Dendritic cell treated with granulocyte-macrophage colony-stimulating factor and Interleukin-4, amounts not matched to agents 40 ng/mL and 50 ng/mL, for 4 days (primary cell): Measurements from ENCODE around the gene KLHDC4.

Experiments
- H3K27ac Mint-ChIP-seq: one replicate; pipeline ENCODE4 v1.8.0; 2022; ENCODE audit warnings: mild to moderate bottlenecking, mixed read lengths
- H3K27me3 Mint-ChIP-seq: one replicate; pipeline ENCODE4 v1.8.0; 2022; ENCODE audit warnings: mild to moderate bottlenecking, mixed read lengths
- H3K36me3 Mint-ChIP-seq: one replicate; pipeline ENCODE4 v1.8.0; 2022; ENCODE audit warnings: low read depth, mixed read lengths
- H3K4me1 Mint-ChIP-seq: one replicate; pipeline ENCODE4 v1.8.0; 2022; ENCODE audit warnings: low read depth, mixed read lengths
- H3K4me3 Mint-ChIP-seq: one replicate; pipeline ENCODE4 v1.8.0; 2022; ENCODE audit warnings: mild to moderate bottlenecking, moderate library complexity, mixed read lengths
- H3K9me3 Mint-ChIP-seq: one replicate; pipeline ENCODE4 v1.8.0; 2022; ENCODE audit warnings: mixed read lengths
- intact Hi-C: fragments of 100-400 bp; cut with micrococcal nuclease; formaldehyde crosslinking; loops from one replicate; pipeline ENCODE4 v1.15.0; 2022

Gene KLHDC4

DNA sequence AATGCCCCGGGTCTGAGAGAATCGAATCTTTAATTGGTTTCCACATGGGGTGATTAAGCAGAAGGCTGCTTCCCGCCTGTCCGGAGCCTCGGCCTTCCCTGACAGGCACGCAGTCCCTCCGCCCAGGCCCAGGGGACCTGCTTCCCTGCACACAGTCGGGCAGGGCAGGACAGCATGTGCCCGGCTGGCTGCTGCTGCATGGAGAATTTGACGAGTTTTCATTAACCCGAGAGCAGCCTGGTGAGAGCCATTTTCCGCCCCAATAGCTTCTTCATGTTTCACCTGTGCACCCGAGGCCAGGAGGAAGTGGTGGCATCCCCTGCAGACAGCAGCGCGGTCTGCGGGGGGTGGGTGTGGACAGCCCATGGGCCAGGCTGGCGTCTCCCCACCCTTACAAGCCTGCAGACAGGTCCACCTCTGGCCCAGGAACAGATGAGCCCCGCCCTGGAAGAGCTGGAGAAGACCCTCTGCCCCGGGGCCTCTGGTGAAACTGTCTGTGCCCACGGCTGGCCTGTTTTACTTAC is 67.0 kb downstream of the KLHDC4 start:
- intact Hi-C loops: no loop called here
- Mint-ChIP-seq H3K27me3 (no peaks in the 10 kb centered on the region), H3K4me3 (no peak overlapping the region), H3K9me3 (no peaks in the 10 kb centered on the region), H3K27ac (no peak overlapping the region), H3K4me1 (no peaks in the 10 kb centered on the region), H3K36me3 (peaks cover 90% of the 10 kb centered on the region)

DNA sequence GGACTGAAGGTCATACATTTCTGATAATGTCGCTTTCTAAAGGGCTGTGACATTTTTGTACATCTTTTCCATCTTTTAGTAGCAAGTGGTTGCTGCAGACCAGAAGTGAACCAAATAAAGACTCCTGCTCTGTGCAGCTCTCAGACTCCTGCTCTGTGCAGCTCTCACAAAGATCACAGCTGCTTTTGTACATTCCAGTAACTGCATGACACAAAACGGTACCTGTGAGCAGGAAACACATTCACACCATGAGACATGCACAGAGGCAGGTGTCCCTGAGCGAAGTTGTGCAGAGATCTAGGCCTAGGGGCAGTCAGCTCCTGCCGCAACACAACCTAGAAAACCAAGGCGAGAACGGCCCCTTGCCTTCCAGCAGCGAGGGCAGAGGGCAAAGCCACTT is 67.5 kb downstream of the KLHDC4 start:
- Mint-ChIP-seq H3K9me3 (no peaks in the 10 kb centered on the region), H3K4me1 (no peaks in the 10 kb centered on the region), H3K27me3 (no peaks in the 10 kb centered on the region), H3K27ac (no peak overlapping the region), H3K36me3 (peaks cover 87% of the 10 kb centered on the region), H3K4me3 (no peak overlapping the region)
- intact Hi-C loops: no loop called here

DNA sequence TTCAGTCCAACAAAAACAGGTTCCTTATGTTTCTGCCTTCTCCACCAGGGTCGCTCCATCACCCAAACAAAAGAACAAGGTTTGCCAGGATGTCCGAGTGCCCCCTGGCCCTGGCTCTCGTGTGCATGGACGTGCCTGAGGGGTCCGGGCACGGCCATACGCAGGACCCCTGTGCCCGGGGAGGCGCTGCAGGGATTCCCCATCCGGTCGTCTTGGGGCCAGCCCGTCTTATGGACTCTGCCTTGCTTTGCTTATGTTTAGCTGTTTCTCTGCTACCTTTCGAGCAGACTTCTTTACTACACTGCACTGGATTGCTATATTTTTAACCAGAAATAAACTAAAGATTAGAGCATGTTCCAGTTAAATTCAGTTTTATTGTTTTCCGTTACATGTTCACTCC is 68.0 kb downstream of the KLHDC4 start:
- no peaks in the 10 kb centered on the region for H3K27me3 Mint-ChIP-seq
- no peak overlapping the region for H3K4me3 Mint-ChIP-seq
- intact Hi-C loops: no loop called here
- peaks cover 82% of the 10 kb centered on the region for H3K36me3 Mint-ChIP-seq
- no peaks in the 10 kb centered on the region for H3K4me1 Mint-ChIP-seq
- no peak overlapping the region for H3K27ac Mint-ChIP-seq
- H3K9me3 Mint-ChIP-seq: no peaks in the 10 kb centered on the region

- Mint-ChIP-seq H3K4me1 (no peaks in the 10 kb centered on the region), H3K9me3 (no peaks in the 10 kb centered on the region), H3K27ac (no peak overlapping the region), H3K36me3 (peaks cover 77% of the 10 kb centered on the region), H3K27me3 (peaks cover 2% of the 10 kb centered on the region), H3K4me3 (no peak overlapping the region)
- intact Hi-C loops: no loop called here
These were observed 68.5 kb downstream of the KLHDC4 start for GRCh38 chr16:87697256-87697655.

- H3K36me3 Mint-ChIP-seq: peaks cover 72% of the 10 kb centered on the region
- H3K4me1 Mint-ChIP-seq: no peaks in the 10 kb centered on the region
- no peak overlapping the region for H3K27ac Mint-ChIP-seq
- intact Hi-C loops: no loop called here
- peaks cover 2% of the 10 kb centered on the region for H3K27me3 Mint-ChIP-seq
- H3K9me3 Mint-ChIP-seq: no peaks in the 10 kb centered on the region
- H3K4me3 Mint-ChIP-seq: no peak overlapping the region
These were observed 69.1 kb downstream of the KLHDC4 start for GRCh38 chr16:87696726-87697125.

GRCh38 chr16:87695534-87695933 is 70.3 kb downstream of the KLHDC4 start:
- Mint-ChIP-seq H3K4me3 (no peak overlapping the region), H3K27me3 (peaks cover 6% of the 10 kb centered on the region), H3K9me3 (no peaks in the 10 kb centered on the region), H3K27ac (no peak overlapping the region), H3K4me1 (no peaks in the 10 kb centered on the region), H3K36me3 (peaks cover 61% of the 10 kb centered on the region)
- intact Hi-C loops: no loop called here

- H3K27me3 Mint-ChIP-seq: peaks cover 6% of the 10 kb centered on the region
- no peak overlapping the region for H3K4me3 Mint-ChIP-seq
- no peaks in the 10 kb centered on the region for H3K9me3 Mint-ChIP-seq
- H3K36me3 Mint-ChIP-seq: peaks cover 53% of the 10 kb centered on the region
- H3K27ac Mint-ChIP-seq: no peak overlapping the region
- no peaks in the 10 kb centered on the region for H3K4me1 Mint-ChIP-seq
- intact Hi-C loops: no loop called here
These were observed 71.2 kb downstream of the KLHDC4 start for GRCh38 chr16:87694441-87695125.

GRCh38 chr16:87693827-87694226 is 72.0 kb downstream of the KLHDC4 start:
- intact Hi-C loops: no loop called here

GRCh38 chr16:87692756-87693155 is 73.0 kb downstream of the KLHDC4 start:
- Mint-ChIP-seq H3K36me3 (peaks cover 37% of the 10 kb centered on the region), H3K4me1 (no peaks in the 10 kb centered on the region), H3K27me3 (peaks cover 6% of the 10 kb centered on the region), H3K9me3 (no peaks in the 10 kb centered on the region), H3K4me3 (no peak overlapping the region), H3K27ac (no peak overlapping the region)
- intact Hi-C loops: no loop called here

More at GRCh38 chr16:87693827-87694226, 72.0 kb downstream of the KLHDC4 start:
- peaks cover 45% of the 10 kb centered on the region for H3K36me3 Mint-ChIP-seq
- H3K27me3 Mint-ChIP-seq: peaks cover 6% of the 10 kb centered on the region
- H3K27ac Mint-ChIP-seq: no peak overlapping the region
- no peaks in the 10 kb centered on the region for H3K9me3 Mint-ChIP-seq
- H3K4me3 Mint-ChIP-seq: no peak overlapping the region
- H3K4me1 Mint-ChIP-seq: no peaks in the 10 kb centered on the region

DNA sequence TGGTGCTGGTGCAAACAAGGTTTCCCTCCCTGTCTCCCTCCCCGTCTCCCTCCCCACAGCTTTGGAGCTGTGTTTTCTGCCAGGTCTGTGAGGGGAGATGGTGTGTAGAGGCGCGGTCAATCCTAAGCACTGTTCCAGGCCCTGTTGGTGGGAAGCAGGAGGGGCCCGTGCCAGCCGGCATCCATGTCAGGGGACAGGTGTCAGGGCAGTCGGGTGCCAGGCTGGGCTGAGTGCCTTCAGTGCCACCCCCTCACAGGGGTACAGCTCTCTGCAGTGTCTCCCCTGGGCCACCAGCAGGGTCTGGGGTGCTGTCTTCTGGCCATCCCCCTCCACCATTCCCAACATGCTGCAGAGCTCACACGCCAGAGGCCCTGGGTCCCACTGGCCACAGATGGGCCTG is 73.6 kb downstream of the KLHDC4 start:
- Mint-ChIP-seq H3K27ac (no peak overlapping the region), H3K4me3 (no peak overlapping the region), H3K27me3 (peaks cover 6% of the 10 kb centered on the region), H3K36me3 (peaks cover 32% of the 10 kb centered on the region), H3K4me1 (no peaks in the 10 kb centered on the region), H3K9me3 (no peaks in the 10 kb centered on the region)
- intact Hi-C loops: no loop called here

GRCh38 chr16:87691686-87692079 is 74.1 kb downstream of the KLHDC4 start:
- Mint-ChIP-seq H3K4me1 (no peaks in the 10 kb centered on the region), H3K4me3 (no peak overlapping the region), H3K36me3 (peaks cover 31% of the 10 kb centered on the region), H3K9me3 (no peaks in the 10 kb centered on the region), H3K27ac (no peak overlapping the region), H3K27me3 (peaks cover 6% of the 10 kb centered on the region)
- intact Hi-C loops: no loop called here

- no peak overlapping the region for H3K4me3 Mint-ChIP-seq
- H3K27ac Mint-ChIP-seq: no peak overlapping the region
- H3K36me3 Mint-ChIP-seq: peaks cover 25% of the 10 kb centered on the region
- no peaks in the 10 kb centered on the region for H3K9me3 Mint-ChIP-seq
- H3K27me3 Mint-ChIP-seq: peaks cover 6% of the 10 kb centered on the region
- H3K4me1 Mint-ChIP-seq: no peaks in the 10 kb centered on the region
- intact Hi-C loops: no loop called here
These were observed 74.7 kb downstream of the KLHDC4 start for GRCh38 chr16:87690911-87691685.

DNA sequence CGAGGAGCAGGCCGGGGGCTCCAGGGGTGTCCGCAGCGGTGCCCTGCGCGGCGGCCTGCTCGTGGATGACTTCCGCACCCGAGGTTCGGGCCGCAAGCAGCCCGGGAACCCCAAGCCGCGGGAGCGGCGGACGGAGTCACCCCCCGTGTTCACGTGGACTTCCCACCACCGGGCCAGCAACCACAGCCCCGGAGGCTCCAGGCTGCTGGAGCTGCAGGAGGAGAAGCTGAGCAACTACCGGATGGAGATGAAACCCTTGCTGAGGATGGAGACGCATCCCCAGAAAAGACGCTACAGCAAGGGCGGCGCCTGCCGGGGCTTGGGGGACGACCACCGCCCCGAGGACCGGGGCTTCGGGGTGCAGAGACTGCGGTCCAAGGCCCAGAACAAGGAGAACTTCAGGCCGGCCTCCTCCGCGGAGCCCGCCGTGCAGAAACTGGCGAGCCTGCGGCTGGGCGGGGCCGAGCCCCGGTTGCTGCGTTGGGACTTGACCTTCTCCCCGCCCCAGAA is 75.8 kb downstream of the KLHDC4 start:
- H3K27me3 Mint-ChIP-seq: peaks cover 6% of the 10 kb centered on the region
- no peaks in the 10 kb centered on the region for H3K9me3 Mint-ChIP-seq
- no peaks in the 10 kb centered on the region for H3K4me1 Mint-ChIP-seq
- no peak overlapping the region for H3K27ac Mint-ChIP-seq
- intact Hi-C loops: no loop called here
- H3K4me3 Mint-ChIP-seq: no peak overlapping the region
- peaks cover 14% of the 10 kb centered on the region for H3K36me3 Mint-ChIP-seq
